Glutamatergic neuron (in vitro differentiated cells): ENCODE data around the gene FAM20C. TPM values are rescaled to one million over a fixed set of nuclear protein-coding genes. Genes with fewer than 3 reads are reported as not detected.

Experiments used
- DNase-seq: peaks from one replicate; pipeline ENCODE4 v3.0.0; 2022
- H3K27ac Mint-ChIP-seq: one replicate; pipeline ENCODE4 v1.8.0; 2020; ENCODE audit warnings: mild to moderate bottlenecking, mixed read lengths, inconsistent platforms; ENCODE audit not compliant: unreplicated experiment
- H3K27me3 Mint-ChIP-seq: one replicate; pipeline ENCODE4 v1.8.0; 2020; ENCODE audit warnings: mild to moderate bottlenecking, moderate library complexity, mixed read lengths, inconsistent platforms; ENCODE audit not compliant: unreplicated experiment
- H3K36me3 Mint-ChIP-seq: one replicate; pipeline ENCODE4 v1.8.0; 2020; ENCODE audit warnings: mild to moderate bottlenecking, mixed read lengths, inconsistent platforms; ENCODE audit not compliant: unreplicated experiment
- H3K4me1 Mint-ChIP-seq: one replicate; pipeline ENCODE4 v1.8.0; 2020; ENCODE audit warnings: mild to moderate bottlenecking, low read depth, mixed read lengths, inconsistent platforms; ENCODE audit not compliant: unreplicated experiment
- H3K4me3 Mint-ChIP-seq: one replicate; pipeline ENCODE4 v1.8.0; 2020; ENCODE audit warnings: mild to moderate bottlenecking, mixed read lengths, inconsistent platforms; ENCODE audit not compliant: unreplicated experiment
- H3K9me3 Mint-ChIP-seq: one replicate; pipeline ENCODE4 v1.8.0; 2020; ENCODE audit warnings: mild to moderate bottlenecking, moderate library complexity, mixed read lengths, inconsistent platforms; ENCODE audit not compliant: unreplicated experiment
- CTCF ChIP-seq: fragments of 200-600 bp; sonication (generic); IDR thresholded peaks from one replicate; pipeline ENCODE4 v1.5.0; 2021; ENCODE audit not compliant: partially characterized antibody, unreplicated experiment
- total RNA-seq: library from RNA; stranded (reverse); fragmentation: NEBNext Ultra II Directional; extraction: Animal tissue kit (Norgen Biotek cat#: 25700); gene quantifications from one replicate; pipeline ENCODE4 v1.2.1, GENCODE V29; 2021; ENCODE audit not compliant: unreplicated experiment

FAM20C gene
- total RNA-seq, 1 donor from 2014 or later: 199 TPM

- peaks cover 38% of the 10 kb centered on the region for H3K4me1 Mint-ChIP-seq
- peaks cover 8% of the 10 kb centered on the region for H3K9me3 Mint-ChIP-seq
- peaks cover 12% of the 10 kb centered on the region for H3K27me3 Mint-ChIP-seq
- H3K4me3 Mint-ChIP-seq: no peak overlapping the region
- peak; percentile 15 for DNase-seq
- H3K36me3 Mint-ChIP-seq: no peaks in the 10 kb centered on the region
- no peak for TF ChIP-seq CTCF
- H3K27ac Mint-ChIP-seq: no peak overlapping the region
These were observed 36.9 kb upstream of the FAM20C start for GRCh38 chr7:155469-155900.

GRCh38 chr7:156111-157007 is 36.0 kb upstream of the FAM20C start:
- no peak for TF ChIP-seq CTCF
- Mint-ChIP-seq H3K36me3 (no peaks in the 10 kb centered on the region), H3K27ac (no peak overlapping the region), H3K27me3 (peaks cover 12% of the 10 kb centered on the region), H3K4me3 (no peak overlapping the region), H3K4me1 (peaks cover 35% of the 10 kb centered on the region), H3K9me3 (peaks cover 8% of the 10 kb centered on the region)
- no peak for DNase-seq

GRCh38 chr7:157008-157310 is 35.4 kb upstream of the FAM20C start:
- no peak for DNase-seq
- H3K4me1 Mint-ChIP-seq: peaks cover 35% of the 10 kb centered on the region
- H3K9me3 Mint-ChIP-seq: peaks cover 8% of the 10 kb centered on the region
- H3K27ac Mint-ChIP-seq: no peak overlapping the region
- H3K36me3 Mint-ChIP-seq: no peaks in the 10 kb centered on the region
- TF ChIP-seq CTCF: no peak
- H3K27me3 Mint-ChIP-seq: peaks cover 16% of the 10 kb centered on the region
- no peak overlapping the region for H3K4me3 Mint-ChIP-seq

GRCh38 chr7:157771-158625 is 34.4 kb upstream of the FAM20C start:
- Mint-ChIP-seq H3K27ac (peak overlapping the region; percentile 75), H3K4me3 (peak overlapping the region; percentile 74), H3K27me3 (peaks cover 18% of the 10 kb centered on the region), H3K36me3 (no peaks in the 10 kb centered on the region), H3K4me1 (peaks cover 29% of the 10 kb centered on the region), H3K9me3 (peaks cover 11% of the 10 kb centered on the region)
- TF ChIP-seq CTCF: no peak
- no peak for DNase-seq

- Mint-ChIP-seq H3K27me3 (peaks cover 18% of the 10 kb centered on the region), H3K9me3 (peaks cover 11% of the 10 kb centered on the region), H3K27ac (no peak overlapping the region), H3K4me3 (no peak overlapping the region), H3K36me3 (no peaks in the 10 kb centered on the region), H3K4me1 (peaks cover 22% of the 10 kb centered on the region)
- no peak for TF ChIP-seq CTCF
- no peak for DNase-seq
These were observed 33.6 kb upstream of the FAM20C start for GRCh38 chr7:158771-159170.
